ENCODE data around the gene CHAT.

The CHAT gene

GRCh38 chr10:49614242-49615198 lies 683 bp downstream of the CHAT start:
- Histone ChIP-seq H3K27ac (ENCODE audit: poor library complexity, severe bottlenecking) (no peak overlapping the region), H3K4me3 (ENCODE audit: severe bottlenecking) (no peak overlapping the region), H3K9me3 (ENCODE audit: severe bottlenecking) (no peaks in the 10 kb centered on the region), H3K36me3 (ENCODE audit: low read depth) (no peaks in the 10 kb centered on the region), H3K27me3 (ENCODE audit: insufficient read depth, poor library complexity, severe bottlenecking) (peaks cover 60% of the 10 kb centered on the region), H3K4me1 (ENCODE audit: insufficient read depth, poor library complexity, severe bottlenecking) (no peaks in the 10 kb centered on the region)
- DNase-seq (ENCODE audit: low spot score) (peak; percentile 42), ATAC-seq (ENCODE audit: low read depth) (no peak)
- TF ChIP-seq, protein P1, sequence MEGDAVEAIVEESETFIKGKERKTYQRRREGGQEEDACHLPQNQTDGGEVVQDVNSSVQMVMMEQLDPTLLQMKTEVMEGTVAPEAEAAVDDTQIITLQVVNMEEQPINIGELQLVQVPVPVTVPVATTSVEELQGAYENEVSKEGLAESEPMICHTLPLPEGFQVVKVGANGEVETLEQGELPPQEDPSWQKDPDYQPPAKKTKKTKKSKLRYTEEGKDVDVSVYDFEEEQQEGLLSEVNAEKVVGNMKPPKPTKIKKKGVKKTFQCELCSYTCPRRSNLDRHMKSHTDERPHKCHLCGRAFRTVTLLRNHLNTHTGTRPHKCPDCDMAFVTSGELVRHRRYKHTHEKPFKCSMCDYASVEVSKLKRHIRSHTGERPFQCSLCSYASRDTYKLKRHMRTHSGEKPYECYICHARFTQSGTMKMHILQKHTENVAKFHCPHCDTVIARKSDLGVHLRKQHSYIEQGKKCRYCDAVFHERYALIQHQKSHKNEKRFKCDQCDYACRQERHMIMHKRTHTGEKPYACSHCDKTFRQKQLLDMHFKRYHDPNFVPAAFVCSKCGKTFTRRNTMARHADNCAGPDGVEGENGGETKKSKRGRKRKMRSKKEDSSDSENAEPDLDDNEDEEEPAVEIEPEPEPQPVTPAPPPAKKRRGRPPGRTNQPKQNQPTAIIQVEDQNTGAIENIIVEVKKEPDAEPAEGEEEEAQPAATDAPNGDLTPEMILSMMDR (IDR thresholded peaks at IDR 0.05; ENCODE audit: poor library complexity, severe bottlenecking): no peak

DNA sequence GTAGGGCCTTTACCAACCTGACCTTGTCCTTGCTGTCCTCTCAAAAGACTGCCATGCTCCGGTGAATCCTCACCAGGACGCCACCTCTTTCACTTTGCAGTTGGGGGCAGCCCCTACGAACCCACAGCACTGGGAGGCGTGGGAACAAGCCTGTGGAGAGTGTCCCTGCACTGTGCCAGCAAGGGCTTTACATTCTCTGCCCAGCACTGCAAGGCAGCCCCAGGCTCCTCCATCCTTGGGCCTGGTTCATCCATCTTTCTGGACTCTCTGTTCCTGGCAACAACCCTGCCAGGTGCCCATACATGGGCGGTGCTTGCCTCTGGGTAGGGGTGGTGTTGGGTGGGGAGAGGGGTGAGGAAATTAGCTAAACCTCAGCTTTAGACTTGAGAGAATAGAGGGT lies 1.4 kb downstream of the CHAT start:
- TF ChIP-seq, protein P1 (IDR thresholded peaks at IDR 0.05; ENCODE audit: poor library complexity, severe bottlenecking): no peak
- Histone ChIP-seq H3K9me3 (ENCODE audit: severe bottlenecking) (no peaks in the 10 kb centered on the region), H3K27ac (ENCODE audit: poor library complexity, severe bottlenecking) (no peak overlapping the region), H3K4me1 (ENCODE audit: insufficient read depth, poor library complexity, severe bottlenecking) (no peaks in the 10 kb centered on the region), H3K4me3 (ENCODE audit: severe bottlenecking) (no peak overlapping the region), H3K27me3 (ENCODE audit: insufficient read depth, poor library complexity, severe bottlenecking) (peaks cover 56% of the 10 kb centered on the region), H3K36me3 (ENCODE audit: low read depth) (no peaks in the 10 kb centered on the region)
- no peak for ATAC-seq (ENCODE audit: low read depth)
- DNase-seq (ENCODE audit: low spot score): peak; percentile 27

GRCh38 chr10:49615721-49616120 lies 1.9 kb downstream of the CHAT start:
- H3K36me3 ChIP-seq (ENCODE audit: low read depth): no peaks in the 10 kb centered on the region
- H3K27me3 ChIP-seq (ENCODE audit: insufficient read depth, poor library complexity, severe bottlenecking): peaks cover 51% of the 10 kb centered on the region
- no peaks in the 10 kb centered on the region for H3K4me1 ChIP-seq (ENCODE audit: insufficient read depth, poor library complexity, severe bottlenecking)
- DNase-seq (ENCODE audit: low spot score) (peak; percentile 21), ATAC-seq (ENCODE audit: low read depth) (no peak; the same call in 2 of the 3 replicates)
- no peak overlapping the region for H3K4me3 ChIP-seq (ENCODE audit: severe bottlenecking)
- H3K27ac ChIP-seq (ENCODE audit: poor library complexity, severe bottlenecking): no peak overlapping the region
- H3K9me3 ChIP-seq (ENCODE audit: severe bottlenecking): no peaks in the 10 kb centered on the region
- TF ChIP-seq, protein P1 (IDR thresholded peaks at IDR 0.05; ENCODE audit: poor library complexity, severe bottlenecking): no peak

DNA sequence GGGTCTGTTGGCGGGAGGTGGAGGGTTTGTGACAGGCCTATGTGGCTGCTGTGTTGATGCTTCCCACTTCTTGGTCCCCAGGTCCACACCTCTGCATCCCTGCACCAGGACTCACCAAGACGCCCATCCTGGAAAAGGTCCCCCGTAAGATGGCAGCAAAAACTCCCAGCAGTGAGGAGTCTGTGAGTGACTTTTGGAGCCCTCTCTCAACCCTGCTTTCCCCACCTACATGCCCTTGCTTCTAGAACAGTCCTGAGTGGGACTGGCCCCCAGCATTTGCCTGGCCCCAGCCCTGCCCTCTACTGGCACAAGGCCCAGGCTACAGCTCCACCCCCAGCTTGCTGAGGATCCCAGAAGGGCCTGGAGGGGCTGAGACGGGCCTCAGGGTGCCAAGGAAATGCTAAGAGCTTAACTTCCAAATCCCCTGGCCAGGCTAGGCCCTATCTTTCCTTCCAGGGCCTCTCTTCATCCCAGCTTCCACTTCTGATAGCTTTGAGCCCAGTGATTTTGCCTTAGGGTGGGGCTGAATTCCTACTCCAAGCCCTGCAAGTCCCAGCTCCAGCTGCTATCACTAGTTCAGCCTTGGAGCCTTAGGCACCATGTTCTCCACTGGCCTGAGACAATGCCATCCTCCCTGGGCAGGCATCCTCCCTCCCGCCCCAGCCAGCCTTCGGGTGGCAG lies 2.7 kb downstream of the CHAT start:
- Histone ChIP-seq H3K27me3 (ENCODE audit: insufficient read depth, poor library complexity, severe bottlenecking) (peaks cover 43% of the 10 kb centered on the region), H3K4me1 (ENCODE audit: insufficient read depth, poor library complexity, severe bottlenecking) (no peaks in the 10 kb centered on the region)

More for the DNA sequence above, 2.7 kb downstream of the CHAT start:
- ATAC-seq (ENCODE audit: low read depth): no peak
- DNase-seq (ENCODE audit: low spot score): peak; percentile 31
- TF ChIP-seq, protein P1 (IDR thresholded peaks at IDR 0.05; ENCODE audit: poor library complexity, severe bottlenecking): no peak
- Histone ChIP-seq H3K9me3 (ENCODE audit: severe bottlenecking) (no peaks in the 10 kb centered on the region), H3K4me3 (ENCODE audit: severe bottlenecking) (no peak overlapping the region), H3K27ac (ENCODE audit: poor library complexity, severe bottlenecking) (no peak overlapping the region), H3K36me3 (ENCODE audit: low read depth) (no peaks in the 10 kb centered on the region)
